GM19463 (cell line): ENCODE data around the gene HBD.
"Not testable (repeated sequence)": the region's sequence is repeated elsewhere in the genome, so short reads cannot be mapped to it uniquely, and the experiment has no call there.

Experiments used
- ATAC-seq: cut with Tn5 transposase; IDR thresholded peaks from one replicate; pipeline ENCODE4 v1.9.1; 2021; ENCODE audit warnings: mild to moderate bottlenecking, moderate library complexity; ENCODE audit not compliant: unreplicated experiment

HBD gene

DNA sequence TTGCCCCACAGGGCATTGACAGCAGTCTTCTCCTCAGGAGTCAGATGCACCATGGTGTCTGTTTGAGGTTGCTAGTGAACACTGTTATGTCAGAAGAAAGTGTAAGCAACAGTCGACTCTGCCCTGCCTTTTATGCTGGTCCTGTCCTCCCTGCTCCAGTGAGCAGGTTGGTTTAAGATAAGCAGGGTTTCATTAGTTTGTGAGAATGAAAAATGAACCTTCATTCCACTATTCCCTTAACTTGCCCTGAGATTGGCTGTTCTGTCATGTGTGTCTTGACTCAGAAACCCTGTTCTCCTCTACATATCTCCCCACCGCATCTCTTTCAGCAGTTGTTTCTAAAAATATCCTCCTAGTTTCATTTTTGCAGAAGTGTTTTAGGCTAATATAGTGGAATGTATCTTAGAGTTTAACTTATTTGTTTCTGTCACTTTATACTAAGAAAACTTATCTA is at the start of gene HBD:
Gene HBD (minus strand): TSS at position 103 of the 454 bp plus-strand sequence. CDS start 50 bp downstream, at position 53.
- ATAC-seq = no peak

DNA sequence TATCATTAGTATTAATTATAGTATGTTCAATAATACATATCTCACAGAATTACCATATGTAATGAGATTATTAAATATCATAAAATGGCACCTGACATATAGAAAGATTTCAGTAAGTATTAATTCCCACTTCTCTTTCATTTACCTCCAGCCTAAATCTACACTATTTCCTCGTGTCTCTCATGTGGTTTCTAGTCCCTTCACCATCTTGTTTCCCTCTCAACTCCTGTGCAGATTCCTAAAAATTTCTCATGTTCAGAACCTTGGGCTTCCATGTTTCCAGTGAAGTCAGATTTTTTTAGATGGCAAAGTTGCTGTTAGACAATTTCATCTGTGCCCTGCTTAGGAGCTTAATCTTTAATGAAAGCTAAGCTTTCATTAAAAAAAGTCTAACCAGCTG is 49.6 kb upstream of the HBD start:
- ATAC-seq = no peak

DNA sequence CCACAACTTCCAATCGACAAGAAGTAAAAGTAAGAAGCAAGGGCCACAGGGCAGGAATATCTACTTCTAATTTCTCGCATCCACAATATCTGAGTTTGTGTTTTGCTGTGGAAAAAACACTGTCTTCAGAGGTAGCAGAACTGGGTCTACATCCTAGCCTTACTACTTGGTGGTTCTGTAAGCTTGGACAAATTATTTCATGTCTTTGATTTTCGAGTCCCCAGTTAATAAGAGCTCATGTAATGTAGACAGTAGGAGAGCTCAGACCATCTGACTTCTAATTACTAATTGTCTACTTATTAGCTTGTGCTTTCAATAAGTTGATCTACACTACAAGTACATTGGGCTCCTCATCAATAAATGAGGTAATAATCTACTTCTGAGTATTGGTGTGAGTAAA is 48.8 kb upstream of the HBD start:
- ATAC-seq = no peak

DNA sequence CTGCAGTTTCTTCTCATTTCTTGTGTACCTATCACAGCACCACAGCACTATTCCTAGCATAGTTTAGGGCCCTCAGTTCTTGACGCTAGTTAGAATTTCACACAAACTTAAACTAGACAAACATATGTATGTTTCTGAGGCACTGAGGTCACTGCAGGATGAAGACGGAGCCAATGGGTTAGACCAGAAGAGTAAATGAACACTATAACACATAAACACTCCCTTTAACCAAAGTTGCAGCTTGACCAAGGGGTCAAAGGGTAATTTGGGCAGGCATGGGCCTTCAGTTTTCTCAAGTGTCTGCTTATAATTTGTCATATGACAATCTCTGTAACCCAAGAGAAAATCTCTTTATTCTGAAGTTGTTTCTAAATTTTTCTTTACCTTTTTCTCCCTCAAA is 48.3 kb upstream of the HBD start:
- no peak for ATAC-seq

DNA sequence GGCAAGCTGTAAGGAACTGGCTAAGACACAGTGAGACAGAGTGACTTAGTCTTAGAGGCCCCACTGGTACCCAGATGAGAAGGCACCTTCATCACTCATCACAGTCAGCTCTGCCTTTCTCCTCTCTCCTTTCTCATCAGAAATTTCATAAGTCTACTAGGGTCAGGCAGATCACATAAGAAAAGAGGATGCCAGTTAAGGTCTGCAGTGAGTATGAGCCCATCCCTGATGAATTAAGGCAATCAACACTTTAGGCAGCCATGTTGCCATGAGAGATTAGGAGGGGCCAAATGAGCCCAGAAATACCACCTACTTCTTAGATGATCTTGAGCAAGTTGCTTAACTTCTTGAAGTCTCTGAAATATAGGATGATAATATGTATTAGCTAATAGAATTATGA is 47.3 kb upstream of the HBD start:
- ATAC-seq = no peak

DNA sequence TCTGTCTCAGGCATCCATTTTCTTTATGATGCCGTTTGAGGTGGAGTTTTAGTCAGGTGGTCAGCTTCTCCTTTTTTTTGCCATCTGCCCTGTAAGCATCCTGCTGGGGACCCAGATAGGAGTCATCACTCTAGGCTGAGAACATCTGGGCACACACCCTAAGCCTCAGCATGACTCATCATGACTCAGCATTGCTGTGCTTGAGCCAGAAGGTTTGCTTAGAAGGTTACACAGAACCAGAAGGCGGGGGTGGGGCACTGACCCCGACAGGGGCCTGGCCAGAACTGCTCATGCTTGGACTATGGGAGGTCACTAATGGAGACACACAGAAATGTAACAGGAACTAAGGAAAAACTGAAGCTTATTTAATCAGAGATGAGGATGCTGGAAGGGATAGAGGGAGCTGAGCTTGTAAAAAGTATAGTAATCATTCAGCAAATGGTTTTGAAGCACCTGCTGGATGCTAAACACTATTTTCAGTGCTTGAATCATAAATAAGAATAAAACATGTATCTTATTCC is 46.4 kb upstream of the HBD start:
- ATAC-seq = peak; percentile 97

DNA sequence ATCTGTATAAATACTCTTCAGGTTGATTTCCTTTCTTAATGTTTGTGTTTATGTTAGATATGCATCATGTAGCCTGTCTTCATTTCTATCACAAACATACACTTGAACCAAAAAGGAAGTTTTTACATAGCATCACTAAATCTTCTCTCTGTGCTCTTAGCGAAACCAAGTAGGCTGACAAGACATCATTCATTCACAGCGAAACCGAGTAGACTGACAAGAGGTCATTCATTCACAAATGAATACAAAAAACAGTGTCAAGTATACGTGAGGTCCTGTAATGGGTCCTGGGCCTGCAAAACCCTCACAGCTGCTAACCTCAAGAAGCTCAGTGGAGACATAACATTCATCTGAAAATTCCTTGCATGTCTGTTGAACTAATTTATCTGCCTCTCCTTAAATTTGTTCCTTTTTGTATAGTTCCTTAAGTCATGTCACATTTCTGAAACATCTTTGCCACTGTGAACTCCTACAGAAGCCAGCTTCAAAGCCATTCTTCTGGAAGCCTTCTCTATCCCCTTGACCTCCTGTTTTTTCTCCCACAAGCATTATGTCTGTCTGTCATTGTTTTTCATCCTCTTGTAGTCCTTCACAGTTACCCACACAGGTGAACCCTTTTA is 45.3 kb upstream of the HBD start:
- ATAC-seq = no peak

DNA sequence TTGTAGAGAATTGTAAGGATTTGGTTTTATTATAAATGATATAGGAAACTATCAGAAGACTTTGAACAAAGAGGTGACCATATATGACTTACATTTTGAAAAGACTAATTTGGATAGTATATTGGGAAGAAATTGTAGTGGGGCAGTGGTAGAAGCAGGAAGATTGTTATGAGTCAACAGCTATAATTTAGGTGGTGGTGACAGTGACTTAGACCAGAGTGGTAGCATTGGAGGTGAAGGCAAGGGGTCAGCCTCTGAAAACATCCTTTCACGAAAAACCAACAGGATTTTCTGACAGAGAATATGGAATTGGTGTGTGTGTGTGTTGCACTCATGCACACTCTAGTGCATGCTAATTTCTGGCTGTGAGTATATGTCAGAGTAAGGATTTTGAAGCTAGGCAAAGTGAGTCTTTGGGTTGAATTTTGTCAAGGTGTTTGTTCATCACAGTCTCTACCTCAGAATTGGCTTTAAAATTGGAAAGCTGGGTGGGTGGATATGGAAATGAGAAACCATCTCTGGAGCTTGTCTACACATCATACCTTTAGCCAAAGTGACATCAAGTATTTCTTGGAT is 43.6 kb upstream of the HBD start:
- peak; percentile 43 for ATAC-seq

DNA sequence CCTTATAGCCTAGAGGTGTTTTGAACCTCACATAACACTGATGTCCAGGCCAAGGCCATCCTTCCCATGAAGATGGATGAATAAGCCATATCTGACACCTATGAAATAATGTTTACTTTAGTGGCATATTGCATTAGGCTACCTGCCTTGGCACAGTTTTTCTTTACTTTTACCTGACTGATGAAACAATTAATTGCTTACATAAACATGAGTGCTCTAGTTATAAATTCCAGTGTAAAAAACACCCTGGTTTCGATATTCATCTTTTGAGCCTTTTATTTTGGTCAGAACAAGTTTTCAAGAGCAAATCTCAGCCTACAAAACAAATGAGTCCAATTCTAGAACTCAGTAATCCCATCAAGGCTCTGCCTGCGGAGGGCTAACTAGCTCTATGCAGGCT is 42.4 kb upstream of the HBD start:
- ATAC-seq = no peak

DNA sequence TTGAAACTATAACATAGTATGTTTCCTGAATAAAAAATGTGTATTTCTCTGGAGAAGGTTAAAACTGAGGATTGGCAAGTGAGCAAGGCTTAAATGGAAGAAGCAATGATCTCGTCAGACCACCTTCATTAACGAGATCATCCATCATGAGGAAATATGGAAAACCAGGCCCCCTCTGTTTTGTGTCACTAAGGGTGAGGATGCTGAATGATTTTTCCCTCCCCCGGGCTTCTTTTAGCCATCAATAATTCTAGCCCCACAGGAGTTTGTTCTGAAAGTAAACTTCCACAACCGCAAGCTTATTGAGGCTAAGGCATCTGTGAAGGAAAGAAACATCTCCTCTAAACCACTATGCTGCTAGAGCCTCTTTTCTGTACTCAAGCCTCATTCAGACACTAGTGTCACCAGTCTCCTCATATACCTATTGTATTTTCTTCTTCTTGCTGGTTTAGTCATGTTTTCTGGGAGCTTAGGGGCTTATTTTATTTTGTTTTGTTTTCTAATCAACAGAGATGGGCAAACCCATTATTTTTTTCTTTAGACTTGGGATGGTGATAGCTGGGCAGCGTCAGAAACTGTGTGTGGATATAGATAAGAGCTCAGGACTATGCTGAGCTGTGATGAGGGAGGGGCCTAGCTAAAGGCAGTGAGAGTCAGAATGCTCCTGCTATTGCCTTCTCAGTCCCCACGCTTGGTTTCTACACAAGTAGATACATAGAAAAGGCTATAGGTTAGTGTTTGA is 41.3 kb upstream of the HBD start:
- no peak for ATAC-seq

DNA sequence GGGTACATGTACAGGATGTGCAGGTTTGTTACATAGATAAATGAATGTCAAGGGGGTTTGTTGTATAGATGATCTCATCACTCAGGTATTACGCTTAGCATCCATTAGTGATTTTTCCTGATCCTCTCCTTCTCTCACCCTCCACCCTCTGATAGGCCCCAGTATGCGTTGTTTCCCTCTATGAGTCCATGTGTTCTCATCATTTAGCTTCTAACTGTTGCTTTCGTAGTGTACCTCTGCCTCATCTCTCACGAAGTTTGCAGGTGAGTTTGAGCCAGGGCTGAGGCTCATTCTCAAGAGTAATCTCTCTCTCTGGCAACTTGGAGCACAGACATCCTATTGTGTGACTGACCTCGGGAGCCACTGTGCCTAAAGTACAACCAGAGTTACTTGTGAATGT is 40.1 kb upstream of the HBD start:
- no peak for ATAC-seq

DNA sequence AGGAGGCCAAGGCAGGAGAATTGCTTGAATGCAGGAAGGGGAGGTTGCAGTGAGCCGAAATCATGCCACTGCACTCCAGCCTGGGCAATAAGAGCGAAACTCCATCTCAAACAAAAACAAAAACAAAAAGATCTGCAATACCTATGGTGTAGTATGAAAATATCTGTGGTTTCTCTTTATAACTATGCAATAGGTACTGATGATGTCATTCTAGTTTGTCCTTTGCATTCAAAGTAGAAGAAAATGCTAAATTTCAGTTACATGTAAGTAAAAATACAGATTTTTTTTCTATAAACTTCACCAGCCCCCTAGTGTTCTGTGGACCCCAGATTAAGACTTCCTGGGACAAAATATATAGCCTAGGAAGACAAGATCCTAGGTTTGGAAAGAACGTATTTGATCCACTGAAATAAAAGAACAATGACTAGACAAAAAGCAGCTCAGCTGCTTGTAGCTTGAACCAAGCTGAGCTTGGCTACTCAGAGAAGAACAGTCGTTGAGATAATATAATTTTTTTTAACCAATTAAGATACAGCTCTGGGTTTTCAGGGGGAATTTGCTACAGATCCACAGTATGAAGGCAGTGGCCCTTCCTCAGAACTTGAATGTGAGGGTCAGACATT is 38.2 kb upstream of the HBD start:
- no peak for ATAC-seq

DNA sequence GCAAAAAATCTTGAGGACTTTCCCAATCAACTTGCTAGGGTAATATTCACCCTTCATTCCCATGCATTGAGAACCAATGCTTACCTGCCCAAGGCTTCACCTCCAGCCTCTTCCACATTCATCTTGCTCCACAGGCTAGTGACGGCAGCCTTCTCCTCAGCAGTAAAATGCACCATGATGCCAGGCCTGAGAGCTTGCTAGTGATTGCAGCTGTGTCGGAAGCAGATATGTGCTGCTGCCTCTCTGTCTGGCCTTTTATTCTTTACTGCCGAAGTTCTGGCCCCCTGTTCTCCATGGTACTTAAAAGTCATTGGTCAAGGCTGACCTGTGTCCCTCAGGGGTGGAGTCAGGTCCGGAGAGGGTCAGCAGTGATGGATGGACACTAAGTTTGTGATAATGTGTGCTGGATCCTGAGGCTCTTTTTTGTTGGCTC is 35.4 kb upstream of the HBD start, which contains the start of gene HBE1:
Gene HBE1 (minus strand): TSS at position 231 of the 433 bp plus-strand sequence. CDS start 55 bp downstream, at position 176.
- ATAC-seq = no peak

DNA sequence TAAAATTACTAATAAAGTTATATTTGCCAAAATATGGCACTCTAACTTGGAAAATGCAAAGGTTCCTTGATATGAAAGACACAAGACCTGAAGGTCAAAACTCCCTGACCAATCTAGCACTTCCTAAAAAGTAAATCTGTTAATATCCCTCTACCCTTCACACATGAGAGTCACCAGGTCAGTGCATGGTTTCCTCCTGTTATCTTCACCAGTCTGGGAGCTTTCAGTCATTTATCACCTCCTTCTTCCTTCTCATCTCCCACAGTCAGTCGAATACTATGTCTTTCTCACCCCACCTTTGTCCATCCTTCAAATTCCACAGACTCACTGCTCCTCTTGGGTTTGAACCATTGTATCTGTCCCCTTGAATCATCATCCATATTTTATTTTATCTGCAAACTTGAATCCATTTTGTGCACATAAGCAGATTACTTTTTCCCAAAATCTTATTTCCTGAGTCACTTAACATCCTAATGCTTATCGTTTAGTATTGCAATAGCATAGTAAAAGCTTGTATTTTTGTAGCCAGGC is 32.8 kb upstream of the HBD start:
- ATAC-seq = no peak

DNA sequence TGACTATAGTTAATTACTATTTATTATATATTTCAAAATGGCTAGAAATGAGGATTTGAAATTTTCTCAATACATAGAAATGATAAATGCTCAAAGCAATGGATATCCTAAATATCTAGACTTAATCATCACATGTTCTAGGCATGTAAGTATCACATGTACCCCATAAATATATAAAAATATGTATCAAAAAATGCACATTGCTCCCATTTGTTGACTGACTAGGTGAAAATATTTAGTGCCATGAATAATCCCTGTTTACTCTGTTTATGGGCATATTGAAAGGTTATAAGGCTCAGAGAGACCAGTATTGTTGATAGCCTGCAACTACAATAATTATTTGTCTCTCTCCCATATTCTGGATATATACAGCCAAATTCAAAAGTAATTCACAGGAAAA is 32.3 kb upstream of the HBD start:
- ATAC-seq = no peak

DNA sequence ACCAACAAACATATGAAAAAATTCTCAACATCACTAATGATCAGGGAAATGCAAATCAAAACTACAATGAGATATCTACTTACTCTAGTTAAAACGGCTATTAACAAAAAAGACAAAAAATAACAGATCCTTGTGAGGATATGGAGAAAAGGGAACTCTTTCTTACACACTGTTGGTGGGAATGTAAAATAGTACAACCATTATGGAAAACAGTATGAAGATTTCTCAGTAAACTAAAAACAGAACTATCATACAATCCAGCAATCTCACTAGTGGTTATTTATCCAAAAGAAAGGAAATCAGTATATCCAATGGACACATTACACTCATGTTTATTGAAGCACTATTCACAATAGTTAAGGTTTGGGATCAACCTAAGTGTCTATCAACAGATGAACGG is 31.5 kb upstream of the HBD start:
- ATAC-seq = no peak

DNA sequence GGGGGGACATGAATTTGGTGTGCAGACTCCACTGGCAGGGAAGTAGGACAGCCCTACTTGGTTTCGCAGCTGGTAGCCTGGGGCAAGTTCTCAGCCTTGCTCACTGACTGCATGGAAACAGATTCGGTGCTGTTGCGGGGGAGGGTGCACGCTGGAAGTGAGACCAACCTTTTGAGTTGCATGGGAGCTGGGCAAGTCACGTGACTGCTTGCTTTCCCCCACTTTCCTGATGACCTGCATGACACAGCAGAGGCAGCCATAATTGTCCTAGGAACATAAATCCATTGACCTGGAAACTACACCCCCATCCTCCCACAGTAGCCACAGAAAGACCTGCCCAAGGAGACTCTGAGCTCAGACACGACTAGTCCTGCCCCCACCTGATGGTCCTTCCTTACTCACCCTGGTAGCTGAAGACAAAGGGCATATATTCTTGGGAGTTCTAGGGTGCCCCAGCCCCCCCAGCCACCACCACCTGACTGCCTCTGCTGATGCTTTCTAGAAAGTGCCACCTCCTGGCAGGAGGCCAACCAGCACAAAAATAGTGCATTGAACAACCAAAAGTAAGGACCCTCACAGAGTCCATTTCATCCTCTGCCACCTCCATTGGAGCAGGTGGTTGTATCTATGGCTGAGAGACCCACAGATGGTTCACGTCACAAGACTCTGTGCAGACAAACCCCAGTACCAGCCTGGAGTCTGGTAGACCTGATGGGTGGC is 24.4 kb upstream of the HBD start:
- ATAC-seq = no peak

DNA sequence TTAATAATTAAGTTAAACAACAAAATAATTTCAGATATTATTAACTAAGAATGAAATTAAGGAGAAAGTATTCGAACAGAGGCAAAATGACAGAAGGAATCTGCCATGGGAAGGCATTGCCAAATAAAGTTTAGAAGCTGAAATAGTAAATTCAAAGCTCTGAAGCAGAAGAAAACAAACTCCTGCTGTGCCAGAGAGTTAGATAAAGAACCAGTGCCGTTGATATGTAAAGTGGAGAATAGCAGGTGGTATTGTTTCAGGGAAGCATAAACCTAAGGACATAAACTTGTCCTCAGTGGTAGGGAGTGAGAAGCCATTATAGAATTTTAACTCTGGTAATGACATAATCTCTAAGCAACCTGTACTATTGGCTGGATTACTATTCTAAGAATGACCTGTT is 23.0 kb upstream of the HBD start:
- ATAC-seq = no peak

DNA sequence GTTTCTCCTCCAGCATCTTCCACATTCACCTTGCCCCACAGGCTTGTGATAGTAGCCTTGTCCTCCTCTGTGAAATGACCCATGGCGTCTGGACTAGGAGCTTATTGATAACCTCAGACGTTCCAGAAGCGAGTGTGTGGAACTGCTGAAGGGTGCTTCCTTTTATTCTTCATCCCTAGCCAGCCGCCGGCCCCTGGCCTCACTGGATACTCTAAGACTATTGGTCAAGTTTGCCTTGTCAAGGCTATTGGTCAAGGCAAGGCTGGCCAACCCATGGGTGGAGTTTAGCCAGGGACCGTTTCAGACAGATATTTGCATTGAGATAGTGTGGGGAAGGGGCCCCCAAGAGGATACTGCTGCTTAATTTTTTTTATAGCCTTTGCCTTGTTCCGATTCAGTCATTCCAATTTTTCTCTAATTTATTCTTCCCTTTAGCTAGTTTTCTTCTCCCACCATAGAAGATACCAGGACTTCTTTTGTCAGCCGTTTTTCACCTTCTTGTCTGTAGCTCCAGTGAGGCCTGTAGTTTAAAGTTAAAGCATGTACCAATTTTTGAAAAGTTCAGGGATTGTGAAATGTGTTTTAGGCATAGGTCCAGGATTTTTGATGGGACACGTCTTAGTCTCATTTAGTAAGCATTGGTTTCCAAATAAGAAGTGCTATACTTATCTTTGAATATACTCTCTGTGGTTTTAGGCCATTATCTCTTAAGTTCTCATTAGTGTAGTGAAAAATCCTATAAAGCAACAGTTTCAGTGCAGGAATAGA is 20.5 kb upstream of the HBD start, which contains the start of gene HBG2:
Gene HBG2 (minus strand): TSS at position 136 of the 768 bp plus-strand sequence. CDS start 53 bp downstream, at position 83.
- ATAC-seq = not testable (repeated sequence)

DNA sequence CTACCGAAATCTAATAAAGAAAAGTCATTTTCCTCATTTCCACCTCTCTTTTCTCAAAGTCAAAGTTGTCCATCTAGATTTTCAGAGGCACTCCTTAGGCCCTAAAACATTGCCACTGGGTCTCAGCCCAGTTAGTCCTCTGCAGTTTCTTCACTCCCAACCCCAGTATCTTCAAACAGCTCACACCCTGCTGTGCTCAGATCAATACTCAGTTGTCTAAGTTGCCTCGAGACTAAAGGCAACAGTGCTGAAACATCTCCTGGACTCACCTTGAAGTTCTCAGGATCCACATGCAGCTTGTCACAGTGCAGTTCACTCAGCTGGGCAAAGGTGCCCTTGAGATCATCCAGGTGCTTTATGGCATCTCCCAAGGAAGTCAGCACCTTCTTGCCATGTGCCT is 19.7 kb upstream of the HBD start:
- not testable (repeated sequence) for ATAC-seq
